Pons (tissue), 1 donor: ENCODE results near the gene TNS1.

Experiments
- DNase-seq: peaks from one replicate; pipeline ENCODE4 v3.0.0-alpha.2; 2016; ENCODE audit warnings: low spot score

The TNS1 gene

DNA sequence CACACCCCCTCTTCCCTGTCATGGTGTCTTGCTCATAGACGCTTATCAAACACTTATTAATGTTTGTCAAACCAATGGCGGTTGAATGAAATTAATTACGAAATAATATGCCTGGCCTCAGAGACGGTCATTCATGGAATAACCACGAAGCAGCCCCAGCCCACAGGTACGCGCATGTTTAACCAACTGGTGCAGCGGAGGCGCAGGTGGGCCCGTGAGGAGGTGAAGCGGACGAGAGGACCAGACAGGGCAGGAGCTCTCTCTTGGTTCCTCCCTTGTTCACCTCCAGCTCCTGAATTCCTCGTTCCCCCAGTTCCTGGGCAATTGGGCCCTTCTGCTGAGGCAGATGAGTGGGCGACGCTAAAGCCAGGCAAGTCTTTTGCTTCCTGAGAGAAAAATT lies 169.8 kb downstream of the TNS1 start:
- DNase-seq: no peak

DNA sequence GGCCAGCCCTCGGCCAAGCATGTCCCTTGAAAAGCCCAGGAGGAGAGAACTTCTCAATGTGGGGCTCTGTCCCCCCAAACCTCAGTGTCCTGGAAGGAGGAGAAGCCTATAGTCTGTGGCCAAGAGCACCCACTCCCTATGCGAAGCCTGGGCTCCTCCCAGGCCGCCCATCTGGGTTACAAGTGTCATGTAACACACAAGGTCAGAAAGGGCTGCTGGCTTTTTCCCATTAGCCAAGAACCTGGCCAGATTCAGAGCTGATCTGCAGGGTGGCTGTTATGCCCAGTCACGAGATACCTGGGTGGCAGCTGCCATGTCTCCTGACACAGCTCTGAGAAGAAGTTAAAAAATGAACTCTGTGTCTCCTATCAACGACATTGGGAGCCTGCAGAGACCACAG lies 170.7 kb downstream of the TNS1 start:
- no peak for DNase-seq

DNA sequence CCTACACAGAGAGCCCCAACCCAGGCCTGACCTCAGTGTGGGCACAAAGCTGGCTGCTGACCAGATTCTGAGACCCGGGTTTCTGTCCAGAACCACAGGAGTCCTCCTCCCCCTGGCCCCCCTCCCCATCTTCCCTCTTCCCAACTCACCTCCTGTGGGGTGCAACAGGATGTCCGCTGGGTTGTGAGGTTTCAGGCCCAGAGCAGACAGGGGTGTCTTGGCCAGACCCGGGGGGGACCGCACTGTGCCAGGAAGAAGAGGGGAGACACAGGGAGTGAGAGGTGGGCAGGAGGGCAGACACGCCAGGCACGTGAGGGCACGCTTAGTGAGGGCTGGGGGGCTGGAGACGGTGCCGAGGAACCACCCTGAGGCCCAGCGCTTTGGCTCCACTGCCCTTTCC lies 171.5 kb downstream of the TNS1 start:
- DNase-seq: no peak

DNA sequence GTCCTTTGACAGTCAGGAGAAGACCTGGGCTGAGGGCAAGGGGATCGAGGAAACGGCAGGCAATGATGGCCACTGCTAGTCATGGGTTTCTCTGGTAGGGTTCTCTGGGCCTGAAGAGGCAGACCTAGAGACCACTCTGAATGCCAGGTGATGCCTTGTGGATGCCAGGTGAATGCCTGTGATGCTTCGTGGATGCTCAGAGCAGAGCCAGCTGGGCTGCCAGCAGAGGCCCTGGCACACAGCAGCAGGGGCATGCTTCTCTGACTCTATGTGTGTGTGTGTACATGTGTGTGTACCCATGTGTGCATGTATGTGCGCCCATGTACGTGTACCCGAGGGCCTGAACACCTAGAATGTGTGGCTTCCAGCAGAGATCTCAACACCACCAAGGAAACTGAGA lies 172.0 kb downstream of the TNS1 start:
- DNase-seq: no peak

DNA sequence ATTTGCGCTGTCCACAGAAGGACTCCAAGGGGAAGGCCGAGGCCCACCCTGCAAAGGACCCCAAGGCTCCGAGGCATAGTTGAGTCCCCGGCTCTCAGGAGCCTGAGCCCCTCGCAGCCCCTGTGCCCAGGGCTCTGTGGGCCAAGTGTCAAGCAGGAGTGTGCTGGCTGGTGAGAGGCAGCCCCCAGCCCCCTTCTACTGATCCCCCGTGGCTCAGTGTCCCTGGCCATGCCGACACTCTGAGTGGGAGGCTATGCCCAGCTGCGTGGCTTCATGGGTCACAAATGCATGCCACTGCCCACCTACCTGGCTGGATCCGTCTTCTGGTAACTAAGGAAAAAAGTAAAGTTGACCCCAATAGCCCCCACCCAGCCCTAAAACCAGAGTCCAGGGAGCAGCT lies 172.7 kb downstream of the TNS1 start:
- no peak for DNase-seq

DNA sequence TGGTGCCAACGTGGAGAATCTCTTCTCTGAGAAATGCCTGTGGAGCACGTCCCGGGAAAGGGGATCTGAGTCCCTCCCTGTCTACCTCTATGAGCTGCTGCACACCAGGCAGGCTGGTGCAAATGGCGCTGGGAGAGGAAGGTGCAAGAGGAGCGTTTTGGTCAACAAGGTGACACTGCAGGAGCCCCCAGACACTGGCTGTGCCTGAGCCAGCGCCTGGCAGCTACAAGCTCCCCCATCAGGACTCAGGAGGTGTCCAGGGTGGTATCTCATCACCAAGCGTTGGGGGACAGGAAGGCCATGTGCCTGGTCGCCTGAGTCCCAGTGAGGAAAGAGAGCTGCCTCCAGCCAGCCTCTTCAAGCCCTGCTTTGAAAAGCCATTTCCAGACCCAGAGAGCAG lies 173.4 kb downstream of the TNS1 start:
- no peak for DNase-seq

DNA sequence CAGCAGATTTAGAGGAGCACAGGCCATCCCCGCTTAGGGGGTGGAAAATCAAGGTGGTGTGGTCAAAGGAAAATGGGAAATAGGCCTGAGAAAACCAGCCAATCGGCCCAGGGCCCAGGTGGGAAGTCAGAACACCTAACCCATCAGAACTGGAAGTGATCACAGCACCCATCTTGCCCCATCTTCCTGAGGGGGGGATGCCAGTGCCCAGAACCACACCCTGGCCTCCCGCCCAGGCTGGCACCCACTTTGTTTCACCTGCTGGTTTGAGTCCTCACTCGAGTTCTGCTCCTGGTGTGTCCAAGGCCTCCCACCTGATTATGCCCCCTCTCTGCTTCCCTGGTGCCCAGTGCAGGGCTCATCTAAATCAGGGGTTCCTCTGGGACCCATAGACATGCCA lies 174.5 kb downstream of the TNS1 start:
- no peak for DNase-seq

DNA sequence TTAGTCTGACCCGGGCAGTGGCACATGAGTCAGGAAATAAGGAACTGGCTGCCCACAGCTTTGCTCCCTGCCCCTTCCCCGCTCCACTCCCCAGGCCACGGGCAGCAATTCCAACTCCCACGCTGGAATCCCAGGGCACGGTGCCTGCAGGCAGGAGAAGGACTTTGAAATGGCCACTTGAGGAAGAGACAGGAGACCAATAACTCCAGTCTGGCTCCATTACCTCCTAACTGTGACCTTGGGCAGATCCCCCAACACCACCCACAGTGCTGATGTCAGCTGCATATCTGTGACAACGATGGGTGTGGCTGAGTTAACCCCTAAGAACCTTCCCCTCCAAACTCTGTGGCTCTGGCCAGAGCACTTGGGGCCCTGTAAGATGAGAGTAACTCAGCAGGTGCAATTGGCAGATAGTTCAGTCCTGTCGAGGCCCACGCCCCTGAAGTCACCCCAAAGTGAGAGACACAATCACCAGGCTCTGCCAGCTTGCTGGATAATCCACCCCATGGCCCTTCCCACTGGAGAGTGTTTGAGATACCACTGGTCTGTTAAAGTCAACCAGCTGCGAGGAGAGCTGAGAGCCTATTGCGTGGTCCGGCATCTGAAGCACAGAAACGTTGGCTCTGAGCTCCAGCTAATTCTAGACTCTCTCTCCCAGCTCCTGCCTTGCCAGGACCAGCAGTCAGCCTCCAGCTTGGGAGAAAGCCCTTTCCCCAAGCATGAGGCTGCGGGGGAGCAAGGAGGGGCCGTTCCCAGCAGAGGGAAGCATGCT lies 175.2 kb downstream of the TNS1 start:
- no peak for DNase-seq

DNA sequence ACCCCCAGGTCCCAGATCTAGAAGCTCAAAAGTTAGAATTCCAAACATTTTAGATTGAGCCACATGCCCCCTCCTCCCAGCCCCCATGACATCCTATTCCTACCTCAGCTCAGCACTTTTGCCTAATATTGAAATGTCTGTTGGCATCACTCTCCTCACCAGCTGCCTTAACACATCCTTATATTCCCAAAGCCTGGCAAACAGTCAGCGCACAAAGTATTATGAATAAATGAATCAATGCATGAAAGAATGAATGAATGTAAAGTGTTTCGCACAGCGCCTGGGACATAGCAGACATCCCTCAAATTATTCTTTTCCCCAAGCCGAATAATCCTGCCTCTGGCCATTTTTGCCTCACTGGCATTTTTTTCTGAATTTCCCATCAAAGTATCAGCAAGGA lies 175.8 kb downstream of the TNS1 start:
- DNase-seq: no peak

DNA sequence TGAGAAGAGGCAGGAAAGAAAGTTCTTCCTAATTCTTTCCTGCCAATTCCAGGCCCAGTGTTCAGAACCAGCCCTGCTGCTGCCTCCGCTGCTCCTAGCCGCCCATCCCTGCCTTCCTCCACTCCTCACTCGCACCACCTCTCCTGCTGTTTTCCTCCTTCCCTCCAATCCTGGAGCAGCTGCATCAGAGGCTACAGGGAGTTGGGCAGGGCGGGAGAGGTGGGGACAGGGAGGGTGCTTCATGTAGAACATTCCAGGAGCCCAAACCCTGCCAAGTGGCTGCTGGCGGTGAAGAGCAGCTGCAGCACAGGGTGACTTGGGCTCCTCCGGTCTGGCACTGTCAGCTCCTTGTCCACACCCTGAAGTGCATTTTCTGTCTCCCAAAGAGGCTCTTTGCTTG lies 176.3 kb downstream of the TNS1 start:
- DNase-seq: no peak

DNA sequence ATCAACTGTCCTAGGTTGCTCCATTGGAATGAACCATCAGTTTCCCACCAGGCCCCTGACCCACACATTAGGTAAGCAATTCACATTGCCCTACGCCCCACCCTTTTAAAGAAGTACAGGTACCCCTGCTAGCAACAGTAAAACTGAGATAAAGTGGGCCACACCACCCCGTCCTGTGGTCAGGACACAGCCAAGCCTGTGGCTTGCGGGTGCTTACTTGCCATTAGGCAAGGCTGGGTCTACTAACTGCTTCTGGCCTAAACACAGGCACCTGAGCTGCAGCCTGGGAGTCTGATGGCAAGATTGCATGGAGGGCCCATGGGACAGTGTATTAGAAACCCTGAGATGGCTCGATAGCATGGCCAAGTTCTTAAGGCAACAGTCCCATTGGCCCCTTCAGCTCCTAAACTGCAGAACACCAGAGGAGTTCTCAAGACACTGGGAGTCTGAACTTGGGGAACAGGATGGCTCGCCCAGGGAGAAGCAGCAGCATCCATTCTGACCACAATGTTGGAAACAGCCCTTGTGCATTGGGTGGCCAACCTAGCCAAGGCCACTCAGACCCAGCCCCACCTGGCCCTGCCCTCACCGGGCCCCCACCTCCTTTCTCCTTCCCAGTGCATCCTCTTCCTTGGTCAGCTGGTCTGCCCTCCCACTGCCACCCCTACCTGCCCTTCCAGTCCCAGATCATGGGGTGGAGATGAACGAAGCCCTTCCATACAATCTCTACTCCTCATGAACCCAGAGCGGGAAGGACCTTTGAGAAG lies 177.1 kb downstream of the TNS1 start:
- no peak for DNase-seq

DNA sequence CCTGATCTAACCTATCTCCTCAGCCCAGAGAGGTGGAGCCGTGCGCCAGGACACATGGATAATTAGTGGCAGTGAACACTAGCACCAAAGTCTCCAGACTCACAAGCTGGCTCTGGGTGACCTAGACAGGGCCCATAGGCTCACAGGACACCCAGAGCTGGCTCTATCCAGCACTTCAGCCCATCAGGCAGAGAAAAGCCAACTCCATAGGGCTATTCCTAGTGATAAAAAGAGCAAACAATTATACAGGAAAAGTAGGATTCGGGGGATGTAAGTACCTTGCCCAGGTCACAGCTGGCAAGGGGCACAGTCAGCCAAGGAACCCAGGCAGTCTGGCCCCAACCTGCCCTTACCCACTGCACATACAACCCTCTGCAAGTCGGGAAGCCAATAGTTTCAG lies 178.6 kb downstream of the TNS1 start:
- no peak for DNase-seq

DNA sequence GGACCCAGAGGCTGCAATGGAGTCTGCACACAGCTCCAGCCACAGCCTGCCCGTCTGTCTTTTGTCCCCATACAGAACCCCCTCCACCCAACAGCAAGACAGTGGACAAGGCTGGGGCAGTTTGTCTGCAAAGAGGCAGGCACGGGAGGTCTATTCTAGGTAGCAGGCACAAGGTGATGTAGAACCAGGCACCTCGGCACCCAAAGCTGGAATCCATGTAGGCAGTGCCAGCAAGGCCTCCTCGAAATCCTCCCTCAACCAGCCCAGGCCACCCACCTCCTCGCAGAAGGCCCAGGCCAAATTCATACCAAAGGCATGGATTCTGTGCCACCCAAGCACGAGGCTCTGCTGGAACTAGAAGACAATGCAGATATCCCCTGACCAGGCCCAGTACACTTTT lies 179.2 kb downstream of the TNS1 start:
- DNase-seq: no peak

DNA sequence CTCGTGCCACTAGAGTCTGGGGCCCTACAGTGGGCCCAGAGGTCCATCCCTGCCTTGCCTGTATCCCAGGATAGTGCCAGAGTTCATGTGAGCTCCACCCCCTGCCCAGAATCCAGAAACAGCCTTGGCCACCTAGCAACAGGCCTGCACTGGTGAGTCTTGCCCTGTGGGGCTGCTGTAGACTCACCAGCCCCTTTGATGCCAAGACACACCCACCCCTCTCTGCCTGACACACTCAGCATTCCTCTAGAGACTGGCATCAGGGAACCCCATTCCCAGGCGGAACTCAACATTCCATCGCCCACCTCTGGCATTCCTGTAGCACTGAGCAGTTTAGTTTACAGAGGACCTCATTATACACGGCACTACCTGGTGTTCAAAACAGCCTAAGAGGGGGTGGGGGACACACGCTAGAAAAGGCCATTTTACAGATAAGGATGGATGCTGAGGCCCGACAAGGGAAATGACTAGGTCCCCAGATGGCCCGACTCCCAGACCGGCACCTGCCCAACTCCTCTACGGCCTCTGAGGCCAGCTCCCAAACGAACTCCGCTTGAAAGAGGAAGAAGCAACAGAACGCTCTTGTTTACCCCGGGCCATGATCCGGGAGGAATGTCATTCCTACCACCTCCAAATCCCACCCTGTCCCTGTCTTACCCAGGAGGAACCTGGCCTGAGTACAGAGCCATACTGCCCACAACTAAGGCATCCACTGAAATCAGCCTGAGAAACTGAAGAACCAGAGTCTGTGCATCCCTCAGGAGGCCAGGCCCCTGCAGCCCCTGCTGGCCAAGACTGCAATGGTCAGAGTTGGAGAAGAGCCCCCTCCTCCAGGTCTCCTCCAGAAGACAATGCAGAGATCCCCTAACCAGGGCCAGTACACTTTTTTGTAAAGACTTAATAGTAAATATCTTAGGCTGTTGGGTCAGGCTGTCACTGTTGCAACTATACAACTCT lies 180.2 kb downstream of the TNS1 start:
- DNase-seq: no peak

DNA sequence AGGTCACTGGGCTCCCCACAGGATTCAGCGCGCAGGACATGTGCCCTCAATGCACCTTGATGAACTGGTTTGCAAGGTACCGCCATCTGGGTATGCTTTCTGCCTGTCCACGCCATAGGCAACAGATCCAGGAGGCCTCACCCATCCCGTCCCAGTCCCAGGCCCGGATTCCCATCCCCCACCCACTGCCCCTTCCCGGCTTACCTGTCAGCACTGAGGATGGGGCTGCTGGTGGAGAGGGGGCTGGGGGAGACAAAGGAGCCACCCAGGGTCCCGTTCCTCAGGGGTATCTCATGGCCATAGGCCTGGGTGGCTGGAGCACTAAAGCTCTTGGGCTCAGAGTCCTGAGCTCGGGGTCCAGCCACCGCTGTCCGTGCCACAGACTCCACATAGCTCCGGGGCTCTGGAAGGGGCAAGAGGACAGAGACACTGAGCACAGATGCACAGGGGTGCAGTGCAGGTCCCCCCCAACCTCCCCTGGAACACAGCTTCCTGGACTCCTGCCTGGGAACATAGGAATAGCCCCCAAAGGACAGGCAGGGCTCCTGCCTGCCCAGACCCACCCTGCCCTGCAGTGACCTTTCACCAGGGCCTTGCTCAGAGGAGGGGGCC lies 181.2 kb downstream of the TNS1 start:
- DNase-seq: no peak

DNA sequence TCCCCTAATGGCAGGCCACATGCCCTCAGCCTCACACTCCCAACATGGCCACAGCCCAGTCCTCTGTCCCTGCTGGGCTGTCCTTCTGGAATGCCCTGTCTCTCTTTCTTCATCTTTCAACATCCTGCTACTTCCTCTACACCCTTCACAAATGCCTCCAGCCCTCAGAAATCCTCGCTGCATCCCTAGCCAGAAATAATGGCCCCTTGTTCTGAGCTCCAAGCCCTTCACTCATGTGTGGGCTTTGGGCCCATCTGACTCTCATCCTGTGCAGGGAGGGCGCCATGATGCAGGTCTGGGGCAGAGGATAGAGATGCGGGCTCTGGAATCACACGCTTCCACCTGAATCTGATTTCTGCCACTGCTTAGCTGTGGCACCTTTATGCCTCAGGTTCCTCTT lies 181.9 kb downstream of the TNS1 start:
- DNase-seq: peak; percentile 64

DNA sequence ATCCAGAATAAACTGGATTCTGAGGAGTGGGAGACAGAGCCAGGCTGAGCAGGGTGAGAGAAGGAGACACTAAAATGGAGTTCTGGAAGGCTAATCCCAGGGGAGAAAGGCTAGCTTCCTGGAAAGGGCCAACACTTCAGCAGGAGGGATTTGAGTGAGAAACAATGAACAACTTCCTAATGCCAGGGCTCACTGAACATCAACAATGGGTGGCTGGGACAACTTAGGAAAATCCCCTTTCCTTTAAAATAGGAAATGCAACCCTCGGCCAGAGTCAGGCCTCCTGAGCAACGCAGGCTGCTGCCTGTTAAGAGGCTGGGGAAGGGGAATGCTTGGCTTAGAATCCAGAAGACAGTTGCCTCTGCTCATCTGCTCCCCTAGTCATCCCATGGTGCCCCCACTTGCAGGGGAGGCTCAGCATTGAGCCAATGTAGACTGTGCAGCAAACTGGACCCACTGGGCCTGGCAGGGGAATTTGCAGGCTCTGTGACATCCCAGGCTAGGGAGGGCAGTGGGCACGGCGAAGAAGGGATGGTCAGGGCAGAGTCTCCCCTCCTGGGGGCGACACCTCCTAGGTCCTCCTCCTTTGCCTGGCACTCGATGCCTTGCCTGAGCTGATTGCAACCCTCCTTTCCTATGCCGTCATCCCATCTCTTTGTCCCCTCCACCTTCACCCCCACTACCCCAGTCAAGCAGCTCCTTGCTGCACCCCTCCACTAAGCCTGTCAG lies 182.5 kb downstream of the TNS1 start:
- DNase-seq: no peak

DNA sequence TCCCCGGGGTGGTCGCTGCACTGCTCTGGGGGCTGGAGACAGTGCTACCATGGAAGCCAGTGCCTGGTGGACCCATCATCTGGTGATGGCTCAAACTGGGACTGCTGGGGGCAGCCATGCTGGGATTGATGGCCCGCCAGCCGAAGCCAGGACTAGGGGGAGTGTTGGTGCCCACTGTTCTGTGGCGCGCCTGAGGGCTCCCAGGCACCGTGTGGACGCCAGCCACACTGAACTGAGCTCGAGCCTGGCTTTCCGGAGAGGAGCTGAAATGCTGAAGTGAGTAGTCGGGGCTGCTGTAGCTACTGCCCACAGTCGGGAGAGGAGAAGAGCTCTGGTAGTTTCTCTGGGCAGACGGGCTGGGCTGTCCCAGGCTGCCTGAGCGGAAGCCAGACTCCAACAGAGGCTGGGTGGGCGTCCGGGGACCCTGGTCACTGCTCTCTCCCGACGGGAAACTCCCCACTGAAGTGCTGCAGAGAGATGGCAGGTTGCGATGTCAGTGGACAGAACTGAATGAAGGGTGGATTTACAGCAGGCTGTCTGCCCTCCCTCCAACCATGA lies 184.4 kb downstream of the TNS1 start:
- no peak for DNase-seq

DNA sequence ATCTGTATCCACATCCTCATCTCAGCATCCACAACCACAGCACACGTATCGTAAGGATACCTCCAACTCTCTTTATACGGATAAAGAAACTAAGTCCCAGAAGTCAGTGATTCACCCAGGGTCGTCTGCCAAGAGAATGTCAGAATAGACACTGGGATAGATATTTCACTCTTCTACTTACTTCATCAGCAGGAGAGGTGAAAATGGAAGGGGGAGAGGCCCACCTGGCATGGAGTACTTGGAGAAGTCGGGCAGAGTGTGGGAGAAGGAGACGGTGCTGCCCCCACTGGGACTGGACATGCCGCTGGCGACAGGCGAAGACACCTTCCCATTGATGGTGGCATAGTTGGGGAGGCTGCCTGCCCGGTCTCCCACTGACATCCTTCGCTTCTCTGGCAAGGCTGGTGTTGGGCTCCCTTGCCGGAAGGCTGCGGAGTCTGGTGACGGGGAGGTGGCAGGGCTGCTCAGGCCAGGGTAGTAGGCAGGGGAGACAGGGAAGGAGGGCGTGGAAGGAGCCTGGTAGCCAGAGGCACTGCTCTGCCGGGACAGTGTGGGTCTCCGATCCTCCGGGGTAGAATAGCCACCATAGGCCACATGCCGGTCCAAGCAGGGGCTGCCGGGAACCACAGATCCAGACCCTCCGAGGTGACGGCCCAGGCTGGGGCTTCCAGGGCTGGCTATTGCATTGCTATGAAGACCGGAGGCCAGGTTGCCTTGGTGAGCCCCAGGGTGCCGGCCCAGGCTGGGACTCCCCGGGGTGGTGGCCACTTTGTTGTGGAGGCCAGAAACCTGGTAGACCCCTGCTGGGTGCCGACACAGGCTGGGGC lies 185.1 kb downstream of the TNS1 start:
- DNase-seq: no peak

DNA sequence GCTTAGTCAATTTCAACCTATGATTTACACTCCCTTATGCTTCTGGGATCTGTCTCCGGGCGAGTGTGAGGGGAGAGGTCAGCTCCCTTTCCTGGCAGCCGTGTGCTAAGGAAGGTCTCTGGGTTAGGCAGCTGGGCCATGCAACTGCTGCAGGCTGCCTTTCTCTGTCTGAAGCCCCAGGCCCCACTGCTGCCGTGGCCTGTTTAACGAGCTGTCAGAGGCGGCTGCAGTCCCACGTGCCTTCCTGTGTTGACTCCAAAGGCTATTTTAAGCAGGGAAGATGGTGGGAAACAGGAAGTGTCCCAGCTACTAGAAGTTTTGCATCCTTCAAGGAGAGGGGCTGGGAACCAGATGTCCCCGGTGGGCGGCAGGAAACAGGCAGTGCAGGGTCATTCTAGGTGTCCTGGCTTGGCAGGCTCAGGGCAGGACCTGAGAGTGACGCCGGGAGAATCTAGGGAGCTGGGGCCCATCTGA lies 186.4 kb downstream of the TNS1 start:
- peak; percentile 31 for DNase-seq
